HepG2 (cell line): ENCODE results near the gene ABCB6. TPM values are rescaled to one million over a fixed set of nuclear protein-coding genes. Genes with fewer than 3 reads are reported as not detected.

Experiments used
- DNMT1 ChIP-seq: sonication (generic); formaldehyde crosslinking; IDR thresholded peaks from 2 replicates; pipeline ENCODE4 v1.5.1; 2020; ENCODE audit warnings: mild to moderate bottlenecking, missing genetic modification reagents
- GFI1 ChIP-seq: sonication (generic); formaldehyde crosslinking; IDR thresholded peaks from 2 replicates; pipeline ENCODE4 v1.5.0; 2020; ENCODE audit warnings: missing genetic modification reagents, mild to moderate bottlenecking, borderline replicate concordance
- GPBP1L1 ChIP-seq: sonication (generic); formaldehyde crosslinking; IDR thresholded peaks from 2 replicates; pipeline ENCODE4 v1.5.0; 2020; ENCODE audit warnings: mild to moderate bottlenecking, missing genetic modification reagents
- MBNL3 ChIP-seq: fragments of 250-450 bp; sonication (Bioruptor Pico); conservative IDR thresholded peaks from 2 replicates; pipeline ENCODE4 v1.8.0; 2022; ENCODE audit warnings: mild to moderate bottlenecking, inconsistent platforms
- MLXIP ChIP-seq: sonication (generic); formaldehyde crosslinking; IDR thresholded peaks from 2 replicates; pipeline ENCODE4 v1.9.0; 2021; ENCODE audit warnings: missing genetic modification reagents, borderline replicate concordance
- MTERF4 ChIP-seq: sonication (generic); formaldehyde crosslinking; IDR thresholded peaks from 2 replicates; pipeline ENCODE4 v1.8.0; 2023; ENCODE audit warnings: mild to moderate bottlenecking, missing genetic modification reagents
- MXD1 ChIP-seq: sonication (generic); formaldehyde crosslinking; IDR thresholded peaks from 2 replicates; pipeline ENCODE4 v1.4.0; 2020; ENCODE audit warnings: mild to moderate bottlenecking, missing genetic modification reagents
- TFE3 ChIP-seq: IDR thresholded peaks from 2 replicates; pipeline ENCODE4 v1.6.1; 2016
- ZGPAT ChIP-seq: IDR thresholded peaks from 2 replicates; pipeline ENCODE4 v1.6.1; 2016; ENCODE audit warnings: mild to moderate bottlenecking
- ZNF225 ChIP-seq: sonication (generic); formaldehyde crosslinking; IDR thresholded peaks from 2 replicates; pipeline ENCODE4 v1.4.0; 2020; ENCODE audit warnings: mild to moderate bottlenecking, missing genetic modification reagents
- ZNF362 ChIP-seq: sonication (generic); formaldehyde crosslinking; IDR thresholded peaks from 2 replicates; pipeline ENCODE4 v1.4.0; 2020; ENCODE audit warnings: missing genetic modification reagents, mild to moderate bottlenecking, borderline replicate concordance
- ZNF441 ChIP-seq: sonication (generic); formaldehyde crosslinking; IDR thresholded peaks from 2 replicates; pipeline ENCODE4 v1.7.0; 2021; ENCODE audit warnings: missing genetic modification reagents, borderline replicate concordance
- ZNF577 ChIP-seq: sonication (generic); formaldehyde crosslinking; IDR thresholded peaks from 2 replicates; pipeline ENCODE4 v1.4.0; 2020; ENCODE audit warnings: mild to moderate bottlenecking, low read depth, missing genetic modification reagents, borderline replicate concordance
- ZNF687 ChIP-seq: sonication (generic); formaldehyde crosslinking; IDR thresholded peaks from 2 replicates; pipeline ENCODE4 v1.5.1; 2020; ENCODE audit warnings: mild to moderate bottlenecking, missing genetic modification reagents, moderate library complexity
- polyA plus RNA-seq, 8 experiments: library from polyadenylated mRNA; depleted of rRNA in 3 of 8; stranded (reverse) in 7 of 8; unstranded in 1 of 8; fragments of >200 nt; fragmentation: Illumina TruSeq in 4 of 8; extraction: Trizol in 4 of 8; gene quantifications; 2 replicates each; pipeline versions ENCODE4 v1.2.1 to v1.2.3, GENCODE V29; 2011 to 2016; ENCODE audit warnings: low read depth in 4 of 8, missing spikeins in 1 of 8, mixed read lengths in 1 of 8; ENCODE audit not compliant: insufficient read depth in 1 of 8
- total RNA-seq, 5 experiments: library from RNA; depleted of rRNA; stranded (reverse); fragments of >200 nt; fragmentation: Illumina TruSeq; extraction: Trizol; gene quantifications; 2 replicates each; pipeline ENCODE4 v1.2.3, GENCODE V29; 2016; ENCODE audit warnings: low read depth in 1 of 5

ABCB6 gene
- total and polyA plus RNA-seq, 2 of the 13 experiments (the other 11 are each of a cell fraction or from before 2014, with no cell fraction given), result 91.1 to 137 TPM

GRCh38 chr2:219230059-219230540 lies 11.3 kb upstream of the ABCB6 start (continued):
- TF ChIP-seq MXD1 (CRISPR knock-in tag), result peak; percentile 33; the same call in 1 of the 2 replicates
- no peak for TF ChIP-seq MBNL3
- no peak for TF ChIP-seq DNMT1
- TF ChIP-seq ZGPAT (CRISPR knock-in tag), result no peak
- peak; percentile 94 for TF ChIP-seq ZNF687 (CRISPR knock-in tag)
- TF ChIP-seq ZNF441 (CRISPR knock-in tag), result no peak
- TF ChIP-seq TFE3, result 0 out of 2 replicates have a peak, but pooled peaks have one; percentile 23
- peak; percentile 41; the same call in 1 of the 2 replicates for TF ChIP-seq ZNF225 (CRISPR knock-in tag)
- no peak for TF ChIP-seq MTERF4
- 0 out of 2 replicates have a peak, but pooled peaks have one; percentile 3 for TF ChIP-seq GFI1 (CRISPR knock-in tag)
- no peak for TF ChIP-seq MLXIP
- TF ChIP-seq ZNF577, result no peak
- TF ChIP-seq GPBP1L1 (CRISPR knock-in tag), result no peak
- TF ChIP-seq ZNF362 (CRISPR knock-in tag), result no peak
